ENCODE results near the gene CD99. TPM values are rescaled to one million over a fixed set of nuclear protein-coding genes. Genes with fewer than 3 reads are reported as not detected.

The CD99 gene
- total RNA-seq, 1 experiment from 2014 or later: 77.9 TPM

GRCh38 chrX:2654436-2655340 lies 36.4 kb upstream of the CD99 start (continued):
- TF ChIP-seq, protein P1, sequence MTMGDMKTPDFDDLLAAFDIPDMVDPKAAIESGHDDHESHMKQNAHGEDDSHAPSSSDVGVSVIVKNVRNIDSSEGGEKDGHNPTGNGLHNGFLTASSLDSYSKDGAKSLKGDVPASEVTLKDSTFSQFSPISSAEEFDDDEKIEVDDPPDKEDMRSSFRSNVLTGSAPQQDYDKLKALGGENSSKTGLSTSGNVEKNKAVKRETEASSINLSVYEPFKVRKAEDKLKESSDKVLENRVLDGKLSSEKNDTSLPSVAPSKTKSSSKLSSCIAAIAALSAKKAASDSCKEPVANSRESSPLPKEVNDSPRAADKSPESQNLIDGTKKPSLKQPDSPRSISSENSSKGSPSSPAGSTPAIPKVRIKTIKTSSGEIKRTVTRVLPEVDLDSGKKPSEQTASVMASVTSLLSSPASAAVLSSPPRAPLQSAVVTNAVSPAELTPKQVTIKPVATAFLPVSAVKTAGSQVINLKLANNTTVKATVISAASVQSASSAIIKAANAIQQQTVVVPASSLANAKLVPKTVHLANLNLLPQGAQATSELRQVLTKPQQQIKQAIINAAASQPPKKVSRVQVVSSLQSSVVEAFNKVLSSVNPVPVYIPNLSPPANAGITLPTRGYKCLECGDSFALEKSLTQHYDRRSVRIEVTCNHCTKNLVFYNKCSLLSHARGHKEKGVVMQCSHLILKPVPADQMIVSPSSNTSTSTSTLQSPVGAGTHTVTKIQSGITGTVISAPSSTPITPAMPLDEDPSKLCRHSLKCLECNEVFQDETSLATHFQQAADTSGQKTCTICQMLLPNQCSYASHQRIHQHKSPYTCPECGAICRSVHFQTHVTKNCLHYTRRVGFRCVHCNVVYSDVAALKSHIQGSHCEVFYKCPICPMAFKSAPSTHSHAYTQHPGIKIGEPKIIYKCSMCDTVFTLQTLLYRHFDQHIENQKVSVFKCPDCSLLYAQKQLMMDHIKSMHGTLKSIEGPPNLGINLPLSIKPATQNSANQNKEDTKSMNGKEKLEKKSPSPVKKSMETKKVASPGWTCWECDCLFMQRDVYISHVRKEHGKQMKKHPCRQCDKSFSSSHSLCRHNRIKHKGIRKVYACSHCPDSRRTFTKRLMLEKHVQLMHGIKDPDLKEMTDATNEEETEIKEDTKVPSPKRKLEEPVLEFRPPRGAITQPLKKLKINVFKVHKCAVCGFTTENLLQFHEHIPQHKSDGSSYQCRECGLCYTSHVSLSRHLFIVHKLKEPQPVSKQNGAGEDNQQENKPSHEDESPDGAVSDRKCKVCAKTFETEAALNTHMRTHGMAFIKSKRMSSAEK (CRISPR knock-in tag; IDR thresholded peaks at IDR 0.05; ENCODE audit: borderline replicate concordance): no peak
- TF ChIP-seq IRF2 (CRISPR knock-in tag; IDR thresholded peaks at IDR 0.05; ENCODE audit: borderline replicate concordance, low read depth) (no peak), ZNF138 (CRISPR knock-in tag; conservative IDR thresholded peaks at IDR 0.05) (no peak), TP53 (CRISPR knock-in tag; IDR thresholded peaks at IDR 0.05) (no peak)

DNA sequence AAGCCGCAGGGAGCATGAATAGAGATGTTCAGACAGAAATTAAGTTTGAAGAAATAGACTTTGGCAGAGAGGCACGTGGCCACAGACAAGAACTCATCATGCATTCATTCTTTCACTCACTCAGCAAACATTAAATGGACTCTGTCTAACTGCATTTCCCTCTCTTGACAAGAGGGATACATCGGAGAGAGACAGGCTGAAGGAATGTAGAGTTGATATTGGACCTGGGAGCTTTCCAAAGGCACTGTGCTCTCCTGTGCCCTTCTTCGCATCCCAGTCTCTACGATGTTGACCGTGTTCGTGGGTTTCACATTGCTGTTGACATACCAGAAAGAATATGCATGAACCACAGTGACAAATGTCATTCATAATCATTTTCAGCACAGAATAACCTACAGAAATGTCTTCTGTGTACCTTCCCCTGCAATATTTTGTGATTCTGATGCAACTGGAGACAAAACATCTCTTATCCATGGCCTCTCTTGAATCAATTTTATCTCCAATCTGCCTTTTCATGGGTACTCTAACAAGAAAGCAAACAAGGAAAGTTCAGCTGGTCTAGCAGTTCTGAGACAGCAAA lies 34.7 kb upstream of the CD99 start:
- TF ChIP-seq ERG (CRISPR knock-in tag; IDR thresholded peaks at IDR 0.05): no peak
- TF ChIP-seq GABPB1 (CRISPR knock-in tag; IDR thresholded peaks at IDR 0.05): peak; percentile 78
- ChIA-PET CTCF (no interaction called here), POLR2A (no interaction called here)
- ATAC-seq (no peak), DNase-seq (ENCODE audit: low spot score) (no peak)
- H3K27ac Mint-ChIP-seq: no peak overlapping the region
- H3K4me3 Mint-ChIP-seq: no peak overlapping the region
- H3K9me3 Mint-ChIP-seq: peaks cover 8% of the 10 kb centered on the region
- peaks cover 23% of the 10 kb centered on the region for H3K36me3 Mint-ChIP-seq
- H3K27me3 Mint-ChIP-seq (ENCODE audit: low read depth): no peaks in the 10 kb centered on the region
- 0 out of 2 replicates have a peak, but pooled peaks cover 6% of the 10 kb centered on the region for H3K4me1 Mint-ChIP-seq

DNA sequence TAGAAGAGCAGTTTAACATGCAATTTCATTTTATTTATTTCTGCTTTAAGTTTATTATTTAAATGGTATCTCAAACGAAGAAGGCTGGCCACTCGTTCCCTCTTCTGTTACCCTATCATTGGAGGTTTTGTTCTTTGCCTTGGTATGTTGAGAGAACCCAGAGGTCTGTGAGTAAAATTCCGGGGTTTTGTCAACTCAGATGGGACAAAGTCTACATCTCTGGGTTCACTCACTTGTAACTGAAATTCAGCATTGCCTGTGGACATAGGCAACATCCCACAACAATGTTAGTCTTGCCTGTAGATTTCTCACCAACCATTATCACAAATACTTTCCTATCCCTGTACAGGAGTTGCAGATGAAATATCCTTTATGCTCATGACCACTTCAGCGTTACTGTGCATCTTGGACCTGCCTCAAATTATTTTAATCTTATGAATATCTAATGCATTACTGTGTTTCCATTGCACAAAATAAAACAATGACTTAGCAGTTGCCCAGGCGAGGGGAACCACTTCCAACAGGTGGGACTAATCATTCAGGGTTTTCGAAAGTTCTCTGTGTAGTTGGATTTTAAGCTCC lies 33.5 kb upstream of the CD99 start:
- no peak overlapping the region for H3K4me3 Mint-ChIP-seq
- H3K27me3 Mint-ChIP-seq (ENCODE audit: low read depth): no peaks in the 10 kb centered on the region
- no peak overlapping the region for H3K27ac Mint-ChIP-seq
- POLR2A ChIA-PET: no interaction called here
- 0 out of 2 replicates have a peak, but pooled peaks cover 6% of the 10 kb centered on the region for H3K4me1 Mint-ChIP-seq
- CTCF ChIA-PET: no interaction called here
- no peak for TF ChIP-seq JUN (CRISPR knock-in tag; IDR thresholded peaks at IDR 0.05)
- no peak for TF ChIP-seq ZNF671 (CRISPR knock-in tag; IDR thresholded peaks at IDR 0.05)
- peaks cover 17% of the 10 kb centered on the region for H3K36me3 Mint-ChIP-seq
- no peak for ATAC-seq
- DNase-seq (ENCODE audit: low spot score): no peak
- H3K9me3 Mint-ChIP-seq: peaks cover 4% of the 10 kb centered on the region

- peaks cover under 1% of the 10 kb centered on the region; the same call in 1 of the 2 replicates for H3K9me3 Mint-ChIP-seq
- no peak for ATAC-seq
- no peak overlapping the region for H3K4me3 Mint-ChIP-seq
- DNase-seq (ENCODE audit: low spot score): no peak
- no peaks in the 10 kb centered on the region for H3K27me3 Mint-ChIP-seq (ENCODE audit: low read depth)
- H3K4me1 Mint-ChIP-seq: 0 out of 2 replicates have a peak, but pooled peaks cover 6% of the 10 kb centered on the region
- POLR2A ChIA-PET: no interaction called here
- peak overlapping the region; percentile 88 for H3K27ac Mint-ChIP-seq
- H3K36me3 Mint-ChIP-seq: peaks cover 11% of the 10 kb centered on the region
- CTCF ChIA-PET: no interaction called here
- no peak for TF ChIP-seq JAZF1 (CRISPR knock-in tag; IDR thresholded peaks at IDR 0.05)
- no peak for TF ChIP-seq ZNF263 (CRISPR knock-in tag; IDR thresholded peaks at IDR 0.05; ENCODE audit: low read depth)
- TF ChIP-seq, protein P2, sequence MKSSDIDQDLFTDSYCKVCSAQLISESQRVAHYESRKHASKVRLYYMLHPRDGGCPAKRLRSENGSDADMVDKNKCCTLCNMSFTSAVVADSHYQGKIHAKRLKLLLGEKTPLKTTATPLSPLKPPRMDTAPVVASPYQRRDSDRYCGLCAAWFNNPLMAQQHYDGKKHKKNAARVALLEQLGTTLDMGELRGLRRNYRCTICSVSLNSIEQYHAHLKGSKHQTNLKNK (CRISPR knock-in tag; IDR thresholded peaks at IDR 0.05): no peak
- TF ChIP-seq, protein P3, sequence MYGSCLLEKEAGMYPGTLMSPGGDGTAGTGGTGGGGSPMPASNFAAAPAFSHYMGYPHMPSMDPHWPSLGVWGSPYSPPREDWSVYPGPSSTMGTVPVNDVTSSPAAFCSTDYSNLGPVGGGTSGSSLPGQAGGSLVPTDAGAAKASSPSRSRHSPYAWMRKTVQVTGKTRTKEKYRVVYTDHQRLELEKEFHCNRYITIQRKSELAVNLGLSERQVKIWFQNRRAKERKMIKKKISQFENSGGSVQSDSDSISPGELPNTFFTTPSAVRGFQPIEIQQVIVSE (CRISPR knock-in tag; IDR thresholded peaks at IDR 0.05; ENCODE audit: borderline replicate concordance): no peak
- no peak for TF ChIP-seq FOXK1 (CRISPR knock-in tag; IDR thresholded peaks at IDR 0.05)
- TF ChIP-seq, protein P4, sequence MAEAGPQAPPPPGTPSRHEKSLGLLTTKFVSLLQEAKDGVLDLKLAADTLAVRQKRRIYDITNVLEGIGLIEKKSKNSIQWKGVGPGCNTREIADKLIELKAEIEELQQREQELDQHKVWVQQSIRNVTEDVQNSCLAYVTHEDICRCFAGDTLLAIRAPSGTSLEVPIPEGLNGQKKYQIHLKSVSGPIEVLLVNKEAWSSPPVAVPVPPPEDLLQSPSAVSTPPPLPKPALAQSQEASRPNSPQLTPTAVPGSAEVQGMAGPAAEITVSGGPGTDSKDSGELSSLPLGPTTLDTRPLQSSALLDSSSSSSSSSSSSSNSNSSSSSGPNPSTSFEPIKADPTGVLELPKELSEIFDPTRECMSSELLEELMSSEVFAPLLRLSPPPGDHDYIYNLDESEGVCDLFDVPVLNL (CRISPR knock-in tag; IDR thresholded peaks at IDR 0.05; ENCODE audit: borderline replicate concordance, low read depth): no peak
- TF ChIP-seq CBFB (CRISPR knock-in tag; IDR thresholded peaks at IDR 0.05; ENCODE audit: low read depth): no peak
- no peak for TF ChIP-seq GTF2I (CRISPR knock-in tag; conservative IDR thresholded peaks at IDR 0.05)
- TF ChIP-seq ZNF396 (CRISPR knock-in tag; IDR thresholded peaks at IDR 0.05; ENCODE audit: borderline replicate concordance): no peak
- no peak for TF ChIP-seq SOX15 (CRISPR knock-in tag; IDR thresholded peaks at IDR 0.05)
These were observed 32.4 kb upstream of the CD99 start for GRCh38 chrX:2658585-2659292.

Data from WTC11 (cell line).